Fibroblast of lung (primary cell): ENCODE measurements around the gene PPP1R14D.

Experiments
- EZH2 ChIP-seq: IDR thresholded peaks from 2 replicates; pipeline ENCODE4 v1.5.1; 2012; ENCODE audit warnings: low read length, control low read depth, mild to moderate bottlenecking; ENCODE audit errors: missing control alignments
- TF ChIP-seq, protein P1 (sequence below), 2 donors: IDR thresholded peaks in 1 of 2; conservative IDR thresholded peaks in 1 of 2; 1 replicate in 1 of 2; 2 replicates in 1 of 2; pipeline ENCODE4 v1.5.1; 2011 to 2012; ENCODE audit warnings: low read length in 2 of 2, control low read depth in 1 of 2, inconsistent platforms in 1 of 2, low read depth in 1 of 2, mild to moderate bottlenecking in 1 of 2

GRCh38 chr15:40773902-40774301, 54.6 kb downstream of the PPP1R14D start:
- TF ChIP-seq, protein P1, sequence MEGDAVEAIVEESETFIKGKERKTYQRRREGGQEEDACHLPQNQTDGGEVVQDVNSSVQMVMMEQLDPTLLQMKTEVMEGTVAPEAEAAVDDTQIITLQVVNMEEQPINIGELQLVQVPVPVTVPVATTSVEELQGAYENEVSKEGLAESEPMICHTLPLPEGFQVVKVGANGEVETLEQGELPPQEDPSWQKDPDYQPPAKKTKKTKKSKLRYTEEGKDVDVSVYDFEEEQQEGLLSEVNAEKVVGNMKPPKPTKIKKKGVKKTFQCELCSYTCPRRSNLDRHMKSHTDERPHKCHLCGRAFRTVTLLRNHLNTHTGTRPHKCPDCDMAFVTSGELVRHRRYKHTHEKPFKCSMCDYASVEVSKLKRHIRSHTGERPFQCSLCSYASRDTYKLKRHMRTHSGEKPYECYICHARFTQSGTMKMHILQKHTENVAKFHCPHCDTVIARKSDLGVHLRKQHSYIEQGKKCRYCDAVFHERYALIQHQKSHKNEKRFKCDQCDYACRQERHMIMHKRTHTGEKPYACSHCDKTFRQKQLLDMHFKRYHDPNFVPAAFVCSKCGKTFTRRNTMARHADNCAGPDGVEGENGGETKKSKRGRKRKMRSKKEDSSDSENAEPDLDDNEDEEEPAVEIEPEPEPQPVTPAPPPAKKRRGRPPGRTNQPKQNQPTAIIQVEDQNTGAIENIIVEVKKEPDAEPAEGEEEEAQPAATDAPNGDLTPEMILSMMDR (conservative IDR thresholded peaks at IDR 0.05 in 1 of 2, IDR thresholded peaks at IDR 0.05 in 1 of 2; ENCODE audit: low read depth in 1 of 2, low read length in 2 of 2), result no peak
- no peak for TF ChIP-seq EZH2
